ENCODE measurements around the gene ADAM22.

GRCh38 chr7:87961754-87962153, 27.7 kb downstream of the ADAM22 start:
- TF ChIP-seq EP300 (IDR thresholded peaks at IDR 0.05) = no peak
- TF ChIP-seq CTCF (IDR thresholded peaks at IDR 0.05) = no peak
- no peak for TF ChIP-seq POLR2A (IDR thresholded peaks at IDR 0.05)
- no peak for TF ChIP-seq POLR2AphosphoS5 (IDR thresholded peaks at IDR 0.05)
